ENCODE measurements around the gene ZBTB42.

GRCh38 chr14:104794993-104795780 lies 5.7 kb upstream of the ZBTB42 start, which contains the start of gene AKT1:
- TF ChIP-seq CTCF (conservative IDR thresholded peaks at IDR 0.05; ENCODE audit: low read depth, low read length) (no peak), EZH2 (IDR thresholded peaks at IDR 0.05; ENCODE audit: borderline replicate concordance, low read depth, low read length, poor library complexity, severe bottlenecking) (no peak)
